HepG2 (cell line): ENCODE results near the gene SETD2. TPM values are rescaled to one million over a fixed set of nuclear protein-coding genes. Genes with fewer than 3 reads are reported as not detected.

Experiments
- ATAC-seq: fragments of 200-7000 bp; cut with Tn5 transposase; 3 replicates; pipeline ENCODE4 v1.9.1; 2020; ENCODE audit warnings: mild to moderate bottlenecking, moderate library complexity
- BruUV-seq: library from RNA; stranded (reverse); fragments of 400-500 nt; replicated peaks from 2 replicates; lab custom pipeline; 2021; lab: Mats Ljungman, UMichigan
- CTCF ChIA-PET: fragments of 300-600 bp; formaldehyde crosslinking; extraction: SDS; loops from one replicate; lab custom pipeline; 2021; ENCODE audit warnings: low total read pairs, inconsistent platforms, low intra/inter-chr PET ratio; lab: Yijun Ruan, JAX
- POLR2A ChIA-PET: fragments of 350-600 bp; sonication (Branson Sonifier 250); formaldehyde crosslinking; loops from one replicate; lab custom pipeline; 2020; ENCODE audit warnings: antibody characterized with exemption, inconsistent platforms; lab: Yijun Ruan, JAX
- DNase-seq: peaks from one replicate; pipeline ENCODE4 v3.0.0-alpha.2; 2015; ENCODE audit warnings: low spot score
- FAIRE-seq: peaks from 3 replicates; lab custom pipeline; 2011; peaks lifted over from hg19 to GRCh38; lab: Jason Lieb, UNC
- H2AFZ ChIP-seq: one replicate; pipeline ENCODE4 v1.6.1; 2011; ENCODE audit warnings: low read length, inconsistent platforms
- H3K27ac ChIP-seq: fragments of 300-600 bp; 3 replicates; pipeline ENCODE4 v1.8.0; 2011; ENCODE audit warnings: mixed run types, mild to moderate bottlenecking, mixed read lengths, low read length, inconsistent platforms; ENCODE audit not compliant: insufficient read depth; ENCODE audit errors: extremely low read length
- H3K27me3 ChIP-seq, 2 experiments: fragments of 200-600 bp in 1 of 2; 2 replicates in 1 of 2; 3 replicates in 1 of 2; pipeline versions ENCODE4 v1.6.0 to v1.8.0; 2011; ENCODE audit warnings: low read length in 2 of 2, mild to moderate bottlenecking in 2 of 2, moderate library complexity in 2 of 2, inconsistent platforms in 1 of 2; ENCODE audit not compliant: insufficient read depth in 2 of 2, control insufficient read depth in 1 of 2
- H3K36me3 ChIP-seq, 2 experiments: fragments of 200-600 bp in 1 of 2; replicated peaks in 1 of 2; 2 replicates in 1 of 2; 3 replicates in 1 of 2; pipeline versions ENCODE4 v1.5.1 to v1.8.0; 2011; ENCODE audit warnings: low read length in 2 of 2, inconsistent platforms in 1 of 2; ENCODE audit not compliant: insufficient read depth in 2 of 2, control insufficient read depth in 1 of 2
- H3K4me1 ChIP-seq: 2 replicates; pipeline ENCODE4 v1.5.1; 2012; ENCODE audit warnings: low read length, inconsistent platforms; ENCODE audit not compliant: insufficient read depth
- H3K4me2 ChIP-seq: 2 replicates; pipeline ENCODE4 v1.6.0; 2011; ENCODE audit warnings: low read depth, low read length, inconsistent platforms
- H3K4me3 ChIP-seq, 3 experiments: fragments of 200-600 bp in 1 of 3; sonication (generic), shearing (Covaris generic) in 1 of 3; replicated peaks in 1 of 3; 2 replicates each; pipeline ENCODE4 v1.5.1; 2011 to 2016; ENCODE audit warnings: low read length in 3 of 3, inconsistent platforms in 2 of 3, low read depth in 2 of 3, mild to moderate bottlenecking in 2 of 3, control low read depth in 1 of 3, mixed read lengths in 1 of 3; ENCODE audit not compliant: insufficient read depth in 1 of 3
- H3K79me2 ChIP-seq: one replicate; pipeline ENCODE4 v1.6.1; 2011; ENCODE audit warnings: low read length, inconsistent platforms; ENCODE audit not compliant: insufficient read depth
- H3K9ac ChIP-seq: 2 replicates; pipeline ENCODE4 v1.6.0; 2011; ENCODE audit warnings: mild to moderate bottlenecking, low read depth, low read length, inconsistent platforms; ENCODE audit not compliant: insufficient read depth
- H3K9me3 ChIP-seq: 2 replicates; pipeline ENCODE4 v1.5.1; 2012; ENCODE audit warnings: mild to moderate bottlenecking, low read length
- H4K20me1 ChIP-seq: 2 replicates; pipeline ENCODE4 v1.6.0; 2011; ENCODE audit warnings: inconsistent platforms, mild to moderate bottlenecking, low read length, moderate library complexity; ENCODE audit not compliant: insufficient read depth
- CBX5 ChIP-seq: sonication (generic); formaldehyde crosslinking; IDR thresholded peaks from 2 replicates; pipeline ENCODE4 v1.4.0; 2020; ENCODE audit warnings: missing genetic modification reagents, borderline replicate concordance
- ELF3 ChIP-seq: IDR thresholded peaks from 2 replicates; pipeline ENCODE4 v1.6.1; 2016; ENCODE audit warnings: missing genetic modification reagents, missing compliant biosample characterization
- GATA4 ChIP-seq: sonication (generic); IDR thresholded peaks from 2 replicates; pipeline ENCODE4 v1.6.1; 2016; ENCODE audit warnings: antibody characterized with exemption, low read depth, borderline replicate concordance
- GATAD2A ChIP-seq: IDR thresholded peaks from 2 replicates; pipeline ENCODE4 v1.6.1; 2016
- PAXIP1 ChIP-seq: sonication (generic); formaldehyde crosslinking; conservative IDR thresholded peaks from 2 replicates; pipeline ENCODE4 v1.4.0; 2020; ENCODE audit warnings: mild to moderate bottlenecking, missing genetic modification reagents, moderate library complexity
- SOX6 ChIP-seq, 2 experiments: fragments of 450-650 bp in 1 of 2; sonication (generic) in 1 of 2; formaldehyde crosslinking in 1 of 2; IDR thresholded peaks; 2 replicates each; pipeline versions ENCODE4 v1.4.0 to v1.6.1; 2017 to 2020; ENCODE audit warnings: antibody characterized with exemption in 1 of 2, mild to moderate bottlenecking in 1 of 2, missing genetic modification reagents in 1 of 2
- STAT5B ChIP-seq: sonication (generic); formaldehyde crosslinking; IDR thresholded peaks from 2 replicates; pipeline ENCODE4 v1.4.0; 2020; ENCODE audit warnings: missing genetic modification reagents
- THAP11 ChIP-seq: IDR thresholded peaks from 2 replicates; pipeline ENCODE4 v1.6.1; 2016; ENCODE audit warnings: missing biosample characterization, missing genetic modification reagents
- ZBTB46 ChIP-seq: sonication (generic); formaldehyde crosslinking; IDR thresholded peaks from 2 replicates; pipeline ENCODE4 v1.4.0; 2020; ENCODE audit warnings: mild to moderate bottlenecking, missing genetic modification reagents, borderline replicate concordance
- ZGPAT ChIP-seq: IDR thresholded peaks from 2 replicates; pipeline ENCODE4 v1.6.1; 2016; ENCODE audit warnings: mild to moderate bottlenecking
- ZKSCAN8 ChIP-seq: IDR thresholded peaks from 2 replicates; pipeline ENCODE4 v1.6.1; 2016; ENCODE audit warnings: borderline replicate concordance, missing genetic modification reagents, missing compliant biosample characterization
- ZNF337 ChIP-seq: sonication (generic); formaldehyde crosslinking; IDR thresholded peaks from 2 replicates; pipeline ENCODE4 v1.5.1; 2020; ENCODE audit warnings: missing genetic modification reagents, low read depth, mild to moderate bottlenecking, borderline replicate concordance
- ZNF367 ChIP-seq: sonication (generic); formaldehyde crosslinking; IDR thresholded peaks from 2 replicates; pipeline ENCODE4 v1.4.0; 2020; ENCODE audit warnings: missing genetic modification reagents, borderline replicate concordance
- ZNF501 ChIP-seq: sonication (generic); formaldehyde crosslinking; IDR thresholded peaks from 2 replicates; pipeline ENCODE4 v1.5.1; 2020; ENCODE audit warnings: mild to moderate bottlenecking, moderate library complexity, missing genetic modification reagents
- ZNF652 ChIP-seq: IDR thresholded peaks from 2 replicates; pipeline ENCODE4 v1.6.1; 2016; ENCODE audit warnings: low read depth, borderline replicate concordance
- ZSCAN30 ChIP-seq: sonication (generic); formaldehyde crosslinking; IDR thresholded peaks from 2 replicates; pipeline ENCODE4 v1.5.0; 2020; ENCODE audit warnings: mild to moderate bottlenecking, missing genetic modification reagents
- WGBS: methylation state at CpG from one replicate; pipeline ENCODE4 v1.1.6; 2017; ENCODE audit warnings: low lambda C conversion rate; 5-methylcytosine and 5-hydroxymethylcytosine counted together
- in situ Hi-C: cut with HindIII; loops from 2 replicates; pipeline ENCODE4 v1.10.0; 2017; ENCODE audit warnings: low pct_unique_long_range_greater_than_20kb; ENCODE audit not compliant: extremely low pct_ligation_motif_present
- intact Hi-C: fragments of 100-400 bp; cut with micrococcal nuclease; formaldehyde crosslinking; loops from one replicate; pipeline ENCODE4 v1.10.0; 2022; ENCODE audit not compliant: unreplicated experiment
- polyA plus RNA-seq, 8 experiments: library from polyadenylated mRNA; depleted of rRNA in 3 of 8; stranded (reverse) in 7 of 8; unstranded in 1 of 8; fragments of >200 nt; fragmentation: Illumina TruSeq in 4 of 8; extraction: Trizol in 4 of 8; gene quantifications; 2 replicates each; pipeline versions ENCODE4 v1.2.1 to v1.2.3, GENCODE V29; 2011 to 2016; ENCODE audit warnings: low read depth in 4 of 8, missing spikeins in 1 of 8, mixed read lengths in 1 of 8; ENCODE audit not compliant: insufficient read depth in 1 of 8
- total RNA-seq, 5 experiments: library from RNA; depleted of rRNA; stranded (reverse); fragments of >200 nt; fragmentation: Illumina TruSeq; extraction: Trizol; gene quantifications; 2 replicates each; pipeline ENCODE4 v1.2.3, GENCODE V29; 2016; ENCODE audit warnings: low read depth in 1 of 5

SETD2 gene
- total and polyA plus RNA-seq, 2 of the 13 experiments (the other 11 are each of a cell fraction or from before 2014, with no cell fraction given) = 14.2 to 24.2 TPM

- peak overlapping the region in 1 of 3 experiments; percentile 57; a peak in 2 of 6 replicates for H3K4me3 ChIP-seq
- intact Hi-C loops (loop anchor here (1.0 to 10.0 kb wide), 2 partner anchors 26 to 46 kb away; no protein-coding TSS in a partner anchor), in situ Hi-C loops (no loop called here)
- peaks cover 2 to 23% of the 10 kb centered on the region in 2 experiments; a peak in 4 of 5 replicates for H3K36me3 ChIP-seq
- no peaks in the 10 kb centered on the region for H3K27me3 ChIP-seq
- H3K79me2 ChIP-seq = peaks cover 94% of the 10 kb centered on the region
- H3K27ac ChIP-seq = peak overlapping the region; percentile 74
- H3K9ac ChIP-seq = peak overlapping the region; percentile 37; the same call in 1 of the 2 replicates
- ATAC-seq = peak; percentile 90
- H3K4me1 ChIP-seq = peaks cover 91% of the 10 kb centered on the region
- no TSS peak for BruUV-seq
- CTCF ChIA-PET = no interaction called here
- peak overlapping the region; percentile 73 for H3K4me2 ChIP-seq
- WGBS = 4% methylated on average over 3 of the region's 3 CpGs
- peak; percentile 99 for FAIRE-seq
- no peaks in the 10 kb centered on the region for H3K9me3 ChIP-seq
- H2AFZ ChIP-seq = no peak overlapping the region
- H4K20me1 ChIP-seq = peaks cover 72% of the 10 kb centered on the region
- DNase-seq = peak; percentile 96
- POLR2A ChIA-PET = interaction anchor here (1.0 to 2.2 kb wide), 7 partner anchors 9 to 409 kb away, joined by 3 to 6 read pairs (median 4); partner anchors contain the start of gene NBEAL2
- TF ChIP-seq ZGPAT (CRISPR knock-in tag) (peak; percentile 87), THAP11 (peak; percentile 70), CBX5 (CRISPR knock-in tag) (peak; percentile 48; the same call in 1 of the 2 replicates), ZNF652 (CRISPR knock-in tag) (peak; percentile 52; the same call in 1 of the 2 replicates), ZSCAN30 (CRISPR knock-in tag) (no peak), ZNF501 (CRISPR knock-in tag) (peak; percentile 84), ZBTB46 (CRISPR knock-in tag) (no peak), PAXIP1 (CRISPR knock-in tag) (peak; percentile 93), STAT5B (CRISPR knock-in tag) (no peak), SOX6 (IDR thresholded peaks at IDR 0.05) (no peak), SOX6 (CRISPR knock-in tag; IDR thresholded peaks at IDR 0.05) (peak; percentile 92), GATA4 (peak; percentile 36; the same call in 1 of the 2 replicates), ZKSCAN8 (CRISPR knock-in tag) (peak; percentile 60; the same call in 1 of the 2 replicates), GATAD2A (peak; percentile 93), ELF3 (CRISPR knock-in tag) (peak; percentile 95), ZNF367 (CRISPR knock-in tag) (no peak), ZNF337 (no peak)
Measured at GRCh38 chr3:46970391-46971091, 193.4 kb downstream of the SETD2 start.
